Fibroblast of upper back skin (primary cell): ENCODE data around the gene TMEM19.
"Not testable (repeated sequence)": the region's sequence is repeated elsewhere in the genome, so short reads cannot be mapped to it uniquely, and the experiment has no call there.

ENCODE experiments used
- DNase-seq: peaks from one replicate; pipeline ENCODE4 v3.0.0-alpha.2; 2013

The TMEM19 gene

GRCh38 chr12:71666259-71666658, 19.6 kb upstream of the TMEM19 start:
- DNase-seq: no peak

GRCh38 chr12:71671311-71671710, 14.6 kb upstream of the TMEM19 start:
- no peak for DNase-seq

- no peak for DNase-seq
These were observed 14.1 kb upstream of the TMEM19 start for GRCh38 chr12:71671816-71672215.

GRCh38 chr12:71682466-71682865, 3.4 kb upstream of the TMEM19 start:
- DNase-seq: no peak

- DNase-seq: peak; percentile 46
These were observed 2.2 kb upstream of the TMEM19 start for GRCh38 chr12:71683633-71684032.

- no peak for DNase-seq
These were observed 1.8 kb upstream of the TMEM19 start for GRCh38 chr12:71684081-71684480.

- no peak for DNase-seq
These were observed 473 bp upstream of the TMEM19 start for GRCh38 chr12:71685312-71685906.

- DNase-seq: no peak
These were observed 760 bp downstream of the TMEM19 start for GRCh38 chr12:71686658-71687025.

- DNase-seq: not testable (repeated sequence)
These were observed 1.3 kb downstream of the TMEM19 start for GRCh38 chr12:71687172-71687571.

- no peak for DNase-seq
These were observed 3.2 kb downstream of the TMEM19 start for GRCh38 chr12:71688961-71689570.

- DNase-seq: no peak
These were observed 5.7 kb downstream of the TMEM19 start for GRCh38 chr12:71691504-71692129.

- DNase-seq: no peak
These were observed 7.2 kb downstream of the TMEM19 start for GRCh38 chr12:71693126-71693525.

- not testable (repeated sequence) for DNase-seq
These were observed 7.8 kb downstream of the TMEM19 start for GRCh38 chr12:71693651-71694050.

- DNase-seq: no peak
These were observed 8.4 kb downstream of the TMEM19 start for GRCh38 chr12:71694099-71694820.

- DNase-seq: no peak
These were observed 9.9 kb downstream of the TMEM19 start for GRCh38 chr12:71695782-71696181.

- not testable (repeated sequence) for DNase-seq
These were observed 16.3 kb downstream of the TMEM19 start for GRCh38 chr12:71702181-71702580.

GRCh38 chr12:71702590-71702989, 16.7 kb downstream of the TMEM19 start:
- no peak for DNase-seq

GRCh38 chr12:71703206-71703605, 17.3 kb downstream of the TMEM19 start:
- DNase-seq: no peak

GRCh38 chr12:71704920-71705319, 19.0 kb downstream of the TMEM19 start:
- DNase-seq: no peak

GRCh38 chr12:71708658-71709057, 22.8 kb downstream of the TMEM19 start:
- peak; percentile 34 for DNase-seq

GRCh38 chr12:71710276-71711125, 24.6 kb downstream of the TMEM19 start:
- peak; percentile 90 for DNase-seq

- no peak for DNase-seq
These were observed 32.7 kb downstream of the TMEM19 start for GRCh38 chr12:71718611-71719010.
